ENCODE measurements around the gene TLE4. TPM values are rescaled to one million over a fixed set of nuclear protein-coding genes. Genes with fewer than 3 reads are reported as not detected.

TLE4 gene
- total and polyA plus RNA-seq, 4 experiments from 2014 or later, result 27.9 to 101 (median 72.2) TPM

DNA sequence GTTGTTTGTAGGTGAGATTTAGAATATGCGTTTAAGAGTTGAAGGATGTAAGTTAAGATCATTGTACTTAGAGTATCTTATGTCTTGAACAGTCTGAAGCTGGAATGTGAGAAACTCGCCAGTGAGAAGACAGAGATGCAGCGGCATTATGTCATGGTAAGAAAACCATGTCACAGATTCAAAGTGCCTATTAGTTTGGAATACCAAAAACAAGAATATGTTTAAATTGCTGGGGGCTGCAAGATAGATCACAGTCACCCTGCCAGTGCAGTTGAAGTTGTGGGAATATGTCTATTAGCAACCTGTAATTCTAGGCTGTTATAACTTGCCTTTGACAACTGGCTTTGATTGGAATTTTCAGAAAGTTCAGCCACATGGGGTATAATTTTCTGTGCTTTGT, 3.0 kb downstream of the TLE4 start:
- ChIA-PET POLR2A (ENCODE audit: partially characterized antibody) (interaction anchor here (0.6 to 1.2 kb wide), 2 partner anchors 11 to 18 kb away, joined by 3 read pairs; no protein-coding TSS in a partner anchor), CTCF (ENCODE audit: partially characterized antibody) (interaction anchor here (1.5 kb wide), 1 partner anchor 8 kb away, joined by 10 read pairs; no protein-coding TSS in a partner anchor)
- peaks cover 68% of the 10 kb centered on the region for H3K4me1 ChIP-seq (ENCODE audit: insufficient read depth, low read length)

DNA sequence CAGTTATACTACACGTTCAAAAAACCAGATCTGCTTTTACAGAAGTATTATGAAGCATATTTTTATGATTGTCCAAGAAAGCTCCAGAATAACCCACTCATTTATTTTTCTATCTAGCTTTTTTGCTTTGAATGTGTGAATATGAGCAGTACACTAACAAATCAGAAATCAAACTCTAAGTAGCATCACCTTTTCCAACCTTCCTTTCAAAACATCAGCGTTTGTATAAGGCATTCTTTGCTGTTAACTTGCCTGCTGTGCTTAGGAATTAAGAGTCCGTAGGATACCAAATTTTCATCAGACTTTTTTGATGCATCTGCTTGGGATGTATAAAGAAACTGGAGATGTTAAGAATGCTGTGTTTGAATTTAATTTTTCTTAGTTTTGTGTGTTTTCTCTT, 3.8 kb downstream of the TLE4 start:
- Mint-ChIP-seq H3K27ac (peak overlapping the region; percentile 5 to 70 (median 44)), H3K36me3 (peaks cover 0 to 27% of the 10 kb centered on the region in 2 donors), H3K4me3 (peak overlapping the region; percentile 17 to 76 (median 47)), H3K9me3 (no peaks in the 10 kb centered on the region), H3K4me1 (peaks cover 50 to 69% (median 60%) of the 10 kb centered on the region in 4 donors), H3K27me3 (no peaks in the 10 kb centered on the region)
- Histone ChIP-seq H3K4me3 (ENCODE audit: low read length in 2 of 2) (no peak overlapping the region), H3K4me1 (ENCODE audit: insufficient read depth, low read length) (peaks cover 68% of the 10 kb centered on the region), H3K9me3 (ENCODE audit: control insufficient read depth in 1 of 2, low read length in 2 of 2) (no peaks in the 10 kb centered on the region), H3K36me3 (ENCODE audit: insufficient read depth, low read length) (no peaks in the 10 kb centered on the region), H3K27ac (ENCODE audit: low read depth, low read length) (no peak overlapping the region), H3K27me3 (ENCODE audit: insufficient read depth, low read length) (no peaks in the 10 kb centered on the region)
- intact Hi-C loops (cut with micrococcal nuclease), result no loop called here
- CTCF ChIA-PET (ENCODE audit: partially characterized antibody), result no interaction called here
- POLR2A ChIA-PET (ENCODE audit: partially characterized antibody), result no interaction called here
- no peak for DNase-seq

More for the DNA sequence above, 3.0 kb downstream of the TLE4 start:
- Histone ChIP-seq H3K4me3 (ENCODE audit: low read length in 2 of 2) (peak overlapping the region in 1 of 2 donors; percentile 66), H3K27ac (ENCODE audit: low read depth, low read length) (no peak overlapping the region), H3K36me3 (ENCODE audit: insufficient read depth, low read length) (no peaks in the 10 kb centered on the region), H3K27me3 (ENCODE audit: insufficient read depth, low read length) (peaks cover 8% of the 10 kb centered on the region), H3K9me3 (ENCODE audit: control insufficient read depth in 1 of 2, low read length in 2 of 2) (no peaks in the 10 kb centered on the region)
- Mint-ChIP-seq H3K27me3 (peaks cover 0 to 4% of the 10 kb centered on the region in 2 donors), H3K4me3 (peak overlapping the region; percentile 92 to 99 (median 96)), H3K9me3 (no peaks in the 10 kb centered on the region), H3K36me3 (peaks cover 0 to 25% of the 10 kb centered on the region in 2 donors), H3K4me1 (peaks cover 50 to 65% (median 56%) of the 10 kb centered on the region in 4 donors), H3K27ac (peak overlapping the region; percentile 92 to 98 (median 95))
- intact Hi-C loops (cut with micrococcal nuclease), result loop anchor here (5.0 kb wide), 5 partner anchors 97 to 1277 kb away; partner anchors contain the start of gene PSAT1
- no peak for DNase-seq

DNA sequence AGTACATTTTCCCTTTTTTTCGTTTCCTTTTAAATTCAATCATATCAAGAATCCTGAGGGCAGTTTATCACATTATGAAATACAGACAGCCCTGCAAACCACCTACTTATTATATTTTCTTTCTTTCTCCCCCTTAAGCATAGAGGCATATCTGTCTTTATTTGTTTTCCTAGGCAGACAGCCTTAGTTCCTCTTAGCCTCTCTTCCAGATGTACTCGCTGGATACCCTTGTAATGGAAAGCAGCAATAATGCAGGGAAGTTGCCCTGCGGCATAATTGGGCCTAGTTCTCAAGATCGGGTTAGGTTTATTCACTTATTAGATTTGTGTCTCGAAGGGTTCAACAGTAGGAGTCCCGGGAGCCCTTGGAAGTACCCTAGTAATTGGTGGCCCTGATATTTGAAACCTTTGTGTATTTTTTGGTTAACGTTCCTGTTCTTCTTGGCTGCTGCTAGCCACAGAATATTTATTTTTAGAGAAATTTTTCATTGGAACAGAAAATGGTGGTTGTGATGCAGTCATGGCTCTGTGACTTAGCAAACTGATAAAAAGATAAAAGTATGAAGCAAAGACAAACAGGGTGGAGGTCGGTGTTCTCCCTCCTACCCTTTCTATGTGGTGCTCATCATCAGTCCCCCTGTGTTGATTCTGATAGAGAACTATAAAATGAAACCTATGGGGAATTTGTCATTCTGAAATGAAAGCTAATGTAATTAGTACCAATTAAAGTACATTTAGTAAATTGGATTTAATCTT, 6.4 kb downstream of the TLE4 start:
- no peak overlapping the region for H3K4me3 ChIP-seq (ENCODE audit: low read length in 2 of 2)
- Mint-ChIP-seq H3K9me3 (no peaks in the 10 kb centered on the region), H3K4me1 (peaks cover 72 to 95% (median 84%) of the 10 kb centered on the region in 4 donors), H3K27ac (peak overlapping the region; percentile 15 to 80 (median 50)), H3K4me3 (peak overlapping the region in 5 of 8 donors; percentile 9 to 68 (median 21)), H3K27me3 (no peaks in the 10 kb centered on the region), H3K36me3 (peaks cover 0 to 27% of the 10 kb centered on the region in 2 donors)
- intact Hi-C loops (cut with micrococcal nuclease), result no loop called here
- peaks cover 93% of the 10 kb centered on the region for H3K4me1 ChIP-seq (ENCODE audit: insufficient read depth, low read length)
- no peaks in the 10 kb centered on the region for H3K27me3 ChIP-seq (ENCODE audit: insufficient read depth, low read length)
- DNase-seq, result no peak
- no peaks in the 10 kb centered on the region for H3K9me3 ChIP-seq (ENCODE audit: control insufficient read depth in 1 of 2, low read length in 2 of 2)
- H3K36me3 ChIP-seq (ENCODE audit: insufficient read depth, low read length), result no peaks in the 10 kb centered on the region
- CTCF ChIA-PET (ENCODE audit: partially characterized antibody), result no interaction called here
- POLR2A ChIA-PET (ENCODE audit: partially characterized antibody), result interaction anchor here (1.5 kb wide), 1 partner anchor 15 kb away, joined by 3 read pairs; no protein-coding TSS in a partner anchor
- H3K27ac ChIP-seq (ENCODE audit: low read depth, low read length), result no peak overlapping the region

DNA sequence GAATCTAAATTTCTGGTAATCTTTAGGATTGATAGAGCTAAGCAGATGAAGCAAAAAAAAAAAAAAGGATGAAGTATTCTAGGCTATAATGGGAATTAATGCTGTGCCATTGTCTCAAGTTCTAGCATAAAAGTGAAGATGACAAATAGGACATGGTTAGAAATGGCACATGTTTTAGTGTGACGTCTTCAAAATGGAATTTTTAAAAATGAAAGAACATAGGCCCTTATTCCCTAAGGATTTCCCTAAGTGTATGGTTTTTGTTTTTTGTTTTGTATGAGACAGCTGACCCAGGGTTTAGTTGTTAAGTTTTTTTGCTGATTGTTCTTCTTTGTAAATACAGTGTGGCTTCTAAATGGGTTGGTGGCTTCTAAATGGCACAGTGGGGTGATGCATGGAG, 7.1 kb downstream of the TLE4 start:
- Mint-ChIP-seq H3K9me3 (no peaks in the 10 kb centered on the region), H3K27ac (peak overlapping the region; percentile 15 to 84 (median 49)), H3K4me1 (peaks cover 77 to 97% (median 88%) of the 10 kb centered on the region in 4 donors), H3K27me3 (no peaks in the 10 kb centered on the region), H3K4me3 (peak overlapping the region in 4 of 8 donors; percentile 4 to 68 (median 37)), H3K36me3 (peaks cover 0 to 22% of the 10 kb centered on the region in 2 donors)
- H3K27ac ChIP-seq (ENCODE audit: low read depth, low read length), result no peak overlapping the region
- ChIA-PET POLR2A (ENCODE audit: partially characterized antibody) (interaction anchor here (1.5 to 1.8 kb wide), 2 partner anchors 14 to 45 kb away, joined by 3 to 4 read pairs; no protein-coding TSS in a partner anchor), CTCF (ENCODE audit: partially characterized antibody) (no interaction called here)
- no peaks in the 10 kb centered on the region for H3K27me3 ChIP-seq (ENCODE audit: insufficient read depth, low read length)
- no peak for DNase-seq
- H3K4me3 ChIP-seq (ENCODE audit: low read length in 2 of 2), result no peak overlapping the region
- intact Hi-C loops (cut with micrococcal nuclease), result no loop called here
- H3K4me1 ChIP-seq (ENCODE audit: insufficient read depth, low read length), result peaks cover 96% of the 10 kb centered on the region
- no peaks in the 10 kb centered on the region for H3K9me3 ChIP-seq (ENCODE audit: control insufficient read depth in 1 of 2, low read length in 2 of 2)
- no peaks in the 10 kb centered on the region for H3K36me3 ChIP-seq (ENCODE audit: insufficient read depth, low read length)

DNA sequence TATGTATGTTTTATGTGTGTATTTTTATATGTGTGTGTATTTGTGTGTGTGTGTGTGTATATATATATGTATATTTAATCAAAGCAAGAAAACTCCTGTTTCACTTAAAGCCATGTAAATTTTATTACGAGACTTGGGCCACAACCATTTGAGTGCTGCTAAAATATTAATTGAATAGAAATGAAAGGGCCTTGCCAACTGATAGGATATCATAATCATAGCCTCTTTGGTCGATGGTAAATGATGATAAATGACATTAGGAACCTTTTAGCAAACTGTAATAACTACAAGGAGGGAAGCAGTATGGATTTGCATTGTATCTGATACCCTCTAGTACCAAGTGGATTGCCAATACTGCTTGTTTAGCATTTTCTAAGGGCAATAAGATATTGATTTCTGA, 7.9 kb downstream of the TLE4 start:
- Mint-ChIP-seq H3K36me3 (peaks cover 0 to 18% of the 10 kb centered on the region in 2 donors), H3K9me3 (no peaks in the 10 kb centered on the region), H3K4me1 (peaks cover 79 to 97% (median 88%) of the 10 kb centered on the region in 4 donors), H3K4me3 (peak overlapping the region in 1 of 8 donors; percentile 68), H3K27ac (peak overlapping the region in 2 of 7 donors; percentile 19 to 81), H3K27me3 (no peaks in the 10 kb centered on the region)
- Histone ChIP-seq H3K27me3 (ENCODE audit: insufficient read depth, low read length) (no peaks in the 10 kb centered on the region), H3K9me3 (ENCODE audit: control insufficient read depth in 1 of 2, low read length in 2 of 2) (no peaks in the 10 kb centered on the region), H3K4me1 (ENCODE audit: insufficient read depth, low read length) (peaks cover 96% of the 10 kb centered on the region), H3K4me3 (ENCODE audit: low read length in 2 of 2) (no peak overlapping the region), H3K27ac (ENCODE audit: low read depth, low read length) (no peak overlapping the region), H3K36me3 (ENCODE audit: insufficient read depth, low read length) (no peaks in the 10 kb centered on the region)
- CTCF ChIA-PET (ENCODE audit: partially characterized antibody), result no interaction called here
- POLR2A ChIA-PET (ENCODE audit: partially characterized antibody), result interaction anchor here (1.5 to 6.6 kb wide), 3 partner anchors 9 to 45 kb away, joined by 3 to 106 read pairs (median 4); partner anchors contain the start of gene TLE4
- DNase-seq, result no peak
- intact Hi-C loops (cut with micrococcal nuclease), result no loop called here

DNA sequence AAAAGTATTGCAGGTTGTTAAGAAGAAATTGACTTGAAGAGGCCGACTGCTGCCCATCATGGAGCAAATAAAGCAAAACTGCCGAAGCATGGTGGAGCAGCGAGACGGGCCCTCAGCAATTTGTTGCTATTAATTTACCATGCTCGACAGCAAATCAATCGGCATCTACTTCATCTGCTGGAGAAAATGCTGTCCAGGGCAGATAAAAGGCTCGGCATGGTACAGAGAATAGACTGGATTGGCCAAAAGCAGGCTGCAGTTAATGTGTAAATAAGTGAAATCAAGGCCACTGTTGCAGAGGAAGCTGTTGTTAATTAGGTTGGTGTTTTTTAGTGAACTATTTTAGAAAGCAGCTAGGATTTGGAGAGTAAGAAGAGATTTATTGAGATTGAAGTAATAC, 8.3 kb downstream of the TLE4 start:
- H3K9me3 ChIP-seq (ENCODE audit: control insufficient read depth in 1 of 2, low read length in 2 of 2), result no peaks in the 10 kb centered on the region
- Mint-ChIP-seq H3K36me3 (peaks cover 0 to 18% of the 10 kb centered on the region in 2 donors), H3K27ac (peak overlapping the region; percentile 66 to 93 (median 82)), H3K4me1 (peaks cover 78 to 98% (median 89%) of the 10 kb centered on the region in 4 donors), H3K9me3 (no peaks in the 10 kb centered on the region), H3K4me3 (peak overlapping the region in 5 of 8 donors; percentile 4 to 78 (median 37)), H3K27me3 (no peaks in the 10 kb centered on the region)
- no peaks in the 10 kb centered on the region for H3K36me3 ChIP-seq (ENCODE audit: insufficient read depth, low read length)
- H3K27me3 ChIP-seq (ENCODE audit: insufficient read depth, low read length), result no peaks in the 10 kb centered on the region
- no peak for DNase-seq
- peaks cover 95% of the 10 kb centered on the region for H3K4me1 ChIP-seq (ENCODE audit: insufficient read depth, low read length)
- intact Hi-C loops (cut with micrococcal nuclease), result no loop called here
- ChIA-PET POLR2A (ENCODE audit: partially characterized antibody) (interaction anchor here (1.8 to 6.6 kb wide), 2 partner anchors 9 to 44 kb away, joined by 4 to 106 read pairs; partner anchors contain the start of gene TLE4), CTCF (ENCODE audit: partially characterized antibody) (no interaction called here)
- no peak overlapping the region for H3K4me3 ChIP-seq (ENCODE audit: low read length in 2 of 2)
- H3K27ac ChIP-seq (ENCODE audit: low read depth, low read length), result no peak overlapping the region

DNA sequence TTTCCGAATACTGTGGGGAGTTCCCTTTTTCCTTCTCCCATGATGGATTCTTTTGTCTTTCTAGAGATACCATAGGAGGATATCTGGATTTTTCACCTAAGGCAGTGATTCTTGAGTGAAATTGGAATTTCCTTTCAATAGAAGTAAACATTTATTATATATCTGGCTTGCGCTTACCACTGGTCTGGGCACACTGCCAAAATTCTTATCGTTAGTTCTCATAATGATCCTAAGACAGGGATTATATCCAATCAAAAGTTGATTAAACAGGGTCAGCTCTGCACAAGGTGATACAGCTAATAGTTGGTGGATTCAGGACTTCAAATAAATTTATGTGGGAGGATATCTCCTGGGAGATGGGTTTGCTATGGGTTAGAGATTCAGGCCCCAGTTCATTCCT, 9.6 kb downstream of the TLE4 start:
- peak overlapping the region; percentile 49 for H3K27ac ChIP-seq (ENCODE audit: low read depth, low read length)
- POLR2A ChIA-PET (ENCODE audit: partially characterized antibody), result interaction anchor here (1.1 to 6.6 kb wide), 8 partner anchors 9 to 43 kb away, joined by 4 to 106 read pairs (median 8); partner anchors contain the start of gene TLE4
- Mint-ChIP-seq H3K4me3 (peak overlapping the region in 7 of 8 donors; percentile 66 to 78 (median 71)), H3K36me3 (peaks cover 2 to 17% of the 10 kb centered on the region in 2 donors), H3K27me3 (no peaks in the 10 kb centered on the region), H3K27ac (peak overlapping the region; percentile 70 to 93 (median 85)), H3K9me3 (no peaks in the 10 kb centered on the region), H3K4me1 (peaks cover 75 to 92% (median 83%) of the 10 kb centered on the region in 4 donors)
- H3K27me3 ChIP-seq (ENCODE audit: insufficient read depth, low read length), result no peaks in the 10 kb centered on the region
- H3K9me3 ChIP-seq (ENCODE audit: control insufficient read depth in 1 of 2, low read length in 2 of 2), result no peaks in the 10 kb centered on the region
- H3K4me1 ChIP-seq (ENCODE audit: insufficient read depth, low read length), result peaks cover 84% of the 10 kb centered on the region
- CTCF ChIA-PET (ENCODE audit: partially characterized antibody), result interaction anchor here (0.6 to 4.2 kb wide), 3 partner anchors 10 to 84 kb away, joined by 3 to 23 read pairs (median 7); partner anchors contain the start of gene TLE4
- H3K4me3 ChIP-seq (ENCODE audit: low read length in 2 of 2), result no peak overlapping the region
- no peaks in the 10 kb centered on the region for H3K36me3 ChIP-seq (ENCODE audit: insufficient read depth, low read length)
- DNase-seq, result peak in 4 of 5 donors; percentile 35 to 62 (median 35)
- intact Hi-C loops (cut with micrococcal nuclease), result loop anchor here (1.0 kb wide), 1 partner anchor 8 kb away; no protein-coding TSS in a partner anchor
